MM.1S (cell line): ENCODE results near the gene OVCA2.

Experiments used
- DNase-seq: peaks from one replicate; pipeline ENCODE4 v3.0.0-alpha.2; 2015
- H2AFZ ChIP-seq: fragments of 300-600 bp; sonication (generic); 2 replicates; pipeline ENCODE4 v1.6.0; 2016; ENCODE audit warnings: antibody characterized with exemption, low read length
- H3F3A ChIP-seq: fragments of 300-600 bp; sonication (generic); 2 replicates; pipeline ENCODE4 v1.6.1; 2016; ENCODE audit warnings: mild to moderate bottlenecking, antibody characterized with exemption, low read length, moderate library complexity, mixed read lengths; ENCODE audit not compliant: insufficient read depth
- H3K27ac ChIP-seq: fragments of 300-600 bp; sonication (generic); 2 replicates; pipeline ENCODE4 v1.5.1; 2016; ENCODE audit warnings: mild to moderate bottlenecking, low read length
- H3K27me3 ChIP-seq: fragments of 300-600 bp; sonication (generic); replicated peaks from 2 replicates; pipeline ENCODE4 v1.6.0; 2016; ENCODE audit warnings: low read length; ENCODE audit not compliant: insufficient read depth
- H3K36me3 ChIP-seq: fragments of 300-600 bp; sonication (generic); replicated peaks from 2 replicates; pipeline ENCODE4 v1.6.1; 2016; ENCODE audit warnings: mild to moderate bottlenecking, low read length, mixed read lengths; ENCODE audit not compliant: insufficient read depth
- H3K4me1 ChIP-seq: fragments of 300-600 bp; sonication (generic); 2 replicates; pipeline ENCODE4 v1.6.1; 2016; ENCODE audit warnings: low read length, mixed read lengths
- H3K4me2 ChIP-seq: fragments of 300-600 bp; sonication (generic); 2 replicates; pipeline ENCODE4 v1.6.0; 2016; ENCODE audit warnings: low read depth, low read length
- H3K4me3 ChIP-seq: fragments of 300-600 bp; sonication (generic); 2 replicates; pipeline ENCODE4 v1.5.1; 2016; ENCODE audit warnings: low read length, mixed read lengths
- H3K79me2 ChIP-seq: fragments of 300-600 bp; sonication (generic); 2 replicates; pipeline ENCODE4 v1.6.1; 2016; ENCODE audit warnings: mixed run types, low read length, mixed read lengths
- H3K9ac ChIP-seq: fragments of 300-600 bp; sonication (generic); 2 replicates; pipeline ENCODE4 v1.6.1; 2016; ENCODE audit warnings: low read length, mixed read lengths
- H3K9me2 ChIP-seq: fragments of 300-600 bp; sonication (generic); replicated peaks from 2 replicates; pipeline ENCODE4 v1.6.1; 2016; ENCODE audit warnings: mild to moderate bottlenecking, low read length, mixed read lengths; ENCODE audit not compliant: insufficient read depth
- H3K9me3 ChIP-seq: fragments of 300-600 bp; sonication (generic); replicated peaks from 2 replicates; pipeline ENCODE4 v1.6.1; 2016; ENCODE audit warnings: mild to moderate bottlenecking, low read length, mixed read lengths; ENCODE audit not compliant: insufficient read depth
- H4K20me1 ChIP-seq: fragments of 300-600 bp; sonication (generic); 2 replicates; pipeline ENCODE4 v1.6.1; 2016; ENCODE audit warnings: mild to moderate bottlenecking, low read length, moderate library complexity, mixed read lengths; ENCODE audit not compliant: insufficient read depth
- EZH2 ChIP-seq: fragments of 300-600 bp; sonication (generic); optimal IDR thresholded peaks from 2 replicates; pipeline ENCODE3; 2017; ENCODE audit warnings: low read depth, mild to moderate bottlenecking, antibody characterized with exemption, low read length, mixed read lengths
- EZH2phosphoT487 ChIP-seq: fragments of 300-600 bp; sonication (generic); IDR thresholded peaks from 2 replicates; pipeline ENCODE4 v1.6.1; 2018; ENCODE audit warnings: antibody characterized with exemption, low read length
- TF ChIP-seq, protein P1 (sequence below): fragments of 300-600 bp; sonication (generic); IDR thresholded peaks from 2 replicates; pipeline ENCODE4 v1.5.1; 2016; ENCODE audit warnings: antibody characterized with exemption, low read length, mixed read lengths

Gene OVCA2

GRCh38 chr17:2090210-2090641 is 48.4 kb downstream of the OVCA2 start:
- peak overlapping the region; percentile 38; the same call in 1 of the 2 replicates for H3K9ac ChIP-seq

GRCh38 chr17:2090804-2091534 is 49.1 kb downstream of the OVCA2 start:
- DNase-seq: no peak
- H2AFZ ChIP-seq: no peak overlapping the region
- no peaks in the 10 kb centered on the region; the same call in 1 of the 2 replicates for H3K79me2 ChIP-seq
- peaks cover 25% of the 10 kb centered on the region for H3F3A ChIP-seq
- no peaks in the 10 kb centered on the region for H3K9me3 ChIP-seq
- peak overlapping the region; percentile 65; the same call in 1 of the 2 replicates for H3K4me2 ChIP-seq
- H3K36me3 ChIP-seq: no peaks in the 10 kb centered on the region
- H4K20me1 ChIP-seq: no peaks in the 10 kb centered on the region
- peak overlapping the region; percentile 65; the same call in 1 of the 2 replicates for H3K27ac ChIP-seq
- H3K9me2 ChIP-seq: no peaks in the 10 kb centered on the region
- H3K4me1 ChIP-seq: peaks cover 33% of the 10 kb centered on the region
- peak overlapping the region; percentile 38; the same call in 1 of the 2 replicates for H3K9ac ChIP-seq
- TF ChIP-seq, protein P1, sequence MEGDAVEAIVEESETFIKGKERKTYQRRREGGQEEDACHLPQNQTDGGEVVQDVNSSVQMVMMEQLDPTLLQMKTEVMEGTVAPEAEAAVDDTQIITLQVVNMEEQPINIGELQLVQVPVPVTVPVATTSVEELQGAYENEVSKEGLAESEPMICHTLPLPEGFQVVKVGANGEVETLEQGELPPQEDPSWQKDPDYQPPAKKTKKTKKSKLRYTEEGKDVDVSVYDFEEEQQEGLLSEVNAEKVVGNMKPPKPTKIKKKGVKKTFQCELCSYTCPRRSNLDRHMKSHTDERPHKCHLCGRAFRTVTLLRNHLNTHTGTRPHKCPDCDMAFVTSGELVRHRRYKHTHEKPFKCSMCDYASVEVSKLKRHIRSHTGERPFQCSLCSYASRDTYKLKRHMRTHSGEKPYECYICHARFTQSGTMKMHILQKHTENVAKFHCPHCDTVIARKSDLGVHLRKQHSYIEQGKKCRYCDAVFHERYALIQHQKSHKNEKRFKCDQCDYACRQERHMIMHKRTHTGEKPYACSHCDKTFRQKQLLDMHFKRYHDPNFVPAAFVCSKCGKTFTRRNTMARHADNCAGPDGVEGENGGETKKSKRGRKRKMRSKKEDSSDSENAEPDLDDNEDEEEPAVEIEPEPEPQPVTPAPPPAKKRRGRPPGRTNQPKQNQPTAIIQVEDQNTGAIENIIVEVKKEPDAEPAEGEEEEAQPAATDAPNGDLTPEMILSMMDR: no peak
- TF ChIP-seq EZH2 (no peak), EZH2phosphoT487 (no peak)
- peak overlapping the region; percentile 52; the same call in 1 of the 2 replicates for H3K4me3 ChIP-seq
- H3K27me3 ChIP-seq: no peaks in the 10 kb centered on the region

More at GRCh38 chr17:2090210-2090641, 48.4 kb downstream of the OVCA2 start:
- H3F3A ChIP-seq: peaks cover 25% of the 10 kb centered on the region
- DNase-seq: no peak
- H3K9me2 ChIP-seq: no peaks in the 10 kb centered on the region
- no peaks in the 10 kb centered on the region for H3K9me3 ChIP-seq
- H3K4me2 ChIP-seq: peak overlapping the region; percentile 65
- H3K27me3 ChIP-seq: no peaks in the 10 kb centered on the region
- H3K79me2 ChIP-seq: no peaks in the 10 kb centered on the region; the same call in 1 of the 2 replicates
- no peaks in the 10 kb centered on the region for H4K20me1 ChIP-seq
- H3K27ac ChIP-seq: peak overlapping the region; percentile 65; the same call in 1 of the 2 replicates
- H3K4me1 ChIP-seq: peaks cover 33% of the 10 kb centered on the region
- H3K36me3 ChIP-seq: no peaks in the 10 kb centered on the region
- peak overlapping the region; percentile 52 for H3K4me3 ChIP-seq
- TF ChIP-seq, protein P1: no peak
- TF ChIP-seq EZH2phosphoT487: no peak
- TF ChIP-seq EZH2: no peak
- no peak overlapping the region for H2AFZ ChIP-seq

DNA sequence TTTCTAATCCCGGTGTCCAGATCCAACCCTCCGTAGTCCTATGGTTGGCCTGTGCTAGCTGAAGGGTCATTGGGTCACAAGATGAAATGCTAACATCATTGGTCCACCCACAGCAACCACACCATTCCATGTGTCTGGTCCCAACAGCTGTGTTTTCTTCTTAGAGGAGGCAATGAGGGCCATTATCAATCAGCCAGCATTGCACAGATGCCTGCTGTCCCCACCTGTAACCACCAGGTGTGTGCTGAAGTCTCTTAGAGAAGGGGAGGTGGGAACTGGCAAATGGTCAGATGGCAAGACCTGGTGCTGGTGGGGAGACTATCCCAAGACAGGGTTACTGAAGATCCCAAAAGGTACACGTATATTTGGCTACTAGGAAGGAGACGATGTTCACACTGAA is 50.4 kb downstream of the OVCA2 start:
- no peak overlapping the region for H2AFZ ChIP-seq
- no peak overlapping the region for H3K4me3 ChIP-seq
- no peaks in the 10 kb centered on the region for H3K36me3 ChIP-seq
- no peak overlapping the region for H3K27ac ChIP-seq
- no peaks in the 10 kb centered on the region for H3K27me3 ChIP-seq
- H3K79me2 ChIP-seq: no peaks in the 10 kb centered on the region; the same call in 1 of the 2 replicates
- H3K9me2 ChIP-seq: no peaks in the 10 kb centered on the region
- H3F3A ChIP-seq: peaks cover 25% of the 10 kb centered on the region
- TF ChIP-seq EZH2phosphoT487: no peak
- TF ChIP-seq, protein P1: no peak
- TF ChIP-seq EZH2: no peak
- H3K4me2 ChIP-seq: no peak overlapping the region
- DNase-seq: no peak
- H4K20me1 ChIP-seq: no peaks in the 10 kb centered on the region
- no peaks in the 10 kb centered on the region for H3K9me3 ChIP-seq
- no peak overlapping the region for H3K9ac ChIP-seq
- H3K4me1 ChIP-seq: peaks cover 33% of the 10 kb centered on the region
